Measurements from ENCODE around the gene GTF2A2. TPM values are rescaled to one million over a fixed set of nuclear protein-coding genes. Genes with fewer than 3 reads are reported as not detected.

Gene GTF2A2
- total and polyA plus RNA-seq, 5 donors from 2014 or later, result 61.5 to 174 (median 133) TPM

- no peaks in the 10 kb centered on the region for H3K27me3 Mint-ChIP-seq
- no peaks in the 10 kb centered on the region for H3K9me3 Mint-ChIP-seq
- DNase-seq (no peak), ATAC-seq (ENCODE audit: low read depth in 2 of 2) (no peak)
- Histone ChIP-seq H3K27ac (ENCODE audit: insufficient read depth, low read length, poor library complexity, severe bottlenecking) (no peak overlapping the region), H3K36me3 (ENCODE audit: control insufficient read depth, insufficient read depth, low read length) (no peaks in the 10 kb centered on the region), H3K27me3 (ENCODE audit: control insufficient read depth, insufficient read depth, low read length) (peaks cover 3% of the 10 kb centered on the region), H3K9me3 (ENCODE audit: control insufficient read depth in 2 of 2, low read length in 2 of 2) (no peaks in the 10 kb centered on the region), H3K4me1 (ENCODE audit: control insufficient read depth, insufficient read depth, low read length, poor library complexity, severe bottlenecking) (peaks cover 3% of the 10 kb centered on the region), H3K4me3 (ENCODE audit: low read depth, low read length) (no peak overlapping the region)
- no peak overlapping the region for H3K4me3 Mint-ChIP-seq
- H3K36me3 Mint-ChIP-seq, result no peaks in the 10 kb centered on the region
- no peak overlapping the region for H3K27ac Mint-ChIP-seq
- peaks cover 9 to 11% (median 10%) of the 10 kb centered on the region in 4 donors for H3K4me1 Mint-ChIP-seq
These were observed 37.5 kb upstream of the GTF2A2 start for GRCh38 chr15:59694779-59695178.

GRCh38 chr15:59691194-59691805, 34.0 kb upstream of the GTF2A2 start:
- no peak overlapping the region for H3K27ac ChIP-seq (ENCODE audit: insufficient read depth, low read length, poor library complexity, severe bottlenecking)
- Mint-ChIP-seq H3K36me3 (peaks cover 3% of the 10 kb centered on the region), H3K4me1 (peaks cover 16 to 35% (median 24%) of the 10 kb centered on the region in 4 donors), H3K9me3 (no peaks in the 10 kb centered on the region), H3K27ac (peak overlapping the region in 2 of 3 donors; percentile 48 to 84), H3K4me3 (peak overlapping the region; percentile 78 to 93 (median 80)), H3K27me3 (no peaks in the 10 kb centered on the region)
- peaks cover 3% of the 10 kb centered on the region for H3K36me3 ChIP-seq (ENCODE audit: control insufficient read depth, insufficient read depth, low read length)
- no peak overlapping the region for H3K4me3 ChIP-seq (ENCODE audit: low read depth, low read length)
- peak; percentile 26 to 73 (median 52) for DNase-seq
- no peaks in the 10 kb centered on the region for H3K9me3 ChIP-seq (ENCODE audit: control insufficient read depth in 2 of 2, low read length in 2 of 2)
- ATAC-seq (ENCODE audit: low read depth in 2 of 2), result no peak
- H3K27me3 ChIP-seq (ENCODE audit: control insufficient read depth, insufficient read depth, low read length), result no peaks in the 10 kb centered on the region
- H3K4me1 ChIP-seq (ENCODE audit: control insufficient read depth, insufficient read depth, low read length, poor library complexity, severe bottlenecking), result peaks cover 23% of the 10 kb centered on the region

DNA sequence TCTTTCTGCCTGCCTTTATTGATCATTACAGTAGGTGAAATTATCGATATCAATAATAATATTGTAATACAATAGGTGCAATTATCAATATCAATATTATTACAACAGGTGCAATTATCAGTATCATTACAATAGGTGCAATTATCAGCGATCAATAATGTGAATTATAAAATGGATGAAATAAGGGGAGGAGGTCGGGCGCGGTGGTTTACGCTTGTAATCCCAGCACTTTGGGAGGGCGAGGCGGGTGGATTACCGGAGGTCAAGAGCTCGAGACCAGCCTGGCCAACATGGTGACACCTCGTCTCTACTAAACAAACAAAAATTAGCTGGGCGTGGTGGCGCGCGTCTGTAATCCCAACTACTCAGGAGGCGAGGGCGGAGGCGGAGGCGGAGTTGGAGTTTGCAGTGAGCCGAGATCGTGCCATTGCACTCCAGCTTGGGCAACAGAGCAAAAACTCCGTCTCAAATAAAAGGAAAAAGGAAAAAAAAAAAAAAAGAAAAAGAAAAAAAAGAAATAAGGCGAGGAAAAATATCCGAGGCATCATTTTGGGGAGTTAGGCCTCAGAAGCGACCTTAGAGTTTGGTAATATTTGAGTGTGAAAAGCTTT, 32.4 kb upstream of the GTF2A2 start:
- H3K4me1 Mint-ChIP-seq, result peaks cover 13 to 50% (median 35%) of the 10 kb centered on the region in 4 donors
- DNase-seq, result peak; percentile 49 to 82 (median 53)
- H3K4me3 ChIP-seq (ENCODE audit: low read depth, low read length), result peak overlapping the region; percentile 97
- peak overlapping the region; percentile 96 to 100 (median 98) for H3K4me3 Mint-ChIP-seq
- peak overlapping the region; percentile 97 to 99 (median 97) for H3K27ac Mint-ChIP-seq
- no peaks in the 10 kb centered on the region for H3K9me3 Mint-ChIP-seq
- H3K9me3 ChIP-seq (ENCODE audit: control insufficient read depth in 2 of 2, low read length in 2 of 2), result no peaks in the 10 kb centered on the region
- H3K4me1 ChIP-seq (ENCODE audit: control insufficient read depth, insufficient read depth, low read length, poor library complexity, severe bottlenecking), result peaks cover 39% of the 10 kb centered on the region
- peak overlapping the region; percentile 100 for H3K27ac ChIP-seq (ENCODE audit: insufficient read depth, low read length, poor library complexity, severe bottlenecking)
- H3K36me3 ChIP-seq (ENCODE audit: control insufficient read depth, insufficient read depth, low read length), result peaks cover 6% of the 10 kb centered on the region
- H3K27me3 ChIP-seq (ENCODE audit: control insufficient read depth, insufficient read depth, low read length), result no peaks in the 10 kb centered on the region
- peaks cover 3% of the 10 kb centered on the region for H3K36me3 Mint-ChIP-seq
- ATAC-seq (ENCODE audit: low read depth in 2 of 2), result no peak
- H3K27me3 Mint-ChIP-seq, result no peaks in the 10 kb centered on the region

DNA sequence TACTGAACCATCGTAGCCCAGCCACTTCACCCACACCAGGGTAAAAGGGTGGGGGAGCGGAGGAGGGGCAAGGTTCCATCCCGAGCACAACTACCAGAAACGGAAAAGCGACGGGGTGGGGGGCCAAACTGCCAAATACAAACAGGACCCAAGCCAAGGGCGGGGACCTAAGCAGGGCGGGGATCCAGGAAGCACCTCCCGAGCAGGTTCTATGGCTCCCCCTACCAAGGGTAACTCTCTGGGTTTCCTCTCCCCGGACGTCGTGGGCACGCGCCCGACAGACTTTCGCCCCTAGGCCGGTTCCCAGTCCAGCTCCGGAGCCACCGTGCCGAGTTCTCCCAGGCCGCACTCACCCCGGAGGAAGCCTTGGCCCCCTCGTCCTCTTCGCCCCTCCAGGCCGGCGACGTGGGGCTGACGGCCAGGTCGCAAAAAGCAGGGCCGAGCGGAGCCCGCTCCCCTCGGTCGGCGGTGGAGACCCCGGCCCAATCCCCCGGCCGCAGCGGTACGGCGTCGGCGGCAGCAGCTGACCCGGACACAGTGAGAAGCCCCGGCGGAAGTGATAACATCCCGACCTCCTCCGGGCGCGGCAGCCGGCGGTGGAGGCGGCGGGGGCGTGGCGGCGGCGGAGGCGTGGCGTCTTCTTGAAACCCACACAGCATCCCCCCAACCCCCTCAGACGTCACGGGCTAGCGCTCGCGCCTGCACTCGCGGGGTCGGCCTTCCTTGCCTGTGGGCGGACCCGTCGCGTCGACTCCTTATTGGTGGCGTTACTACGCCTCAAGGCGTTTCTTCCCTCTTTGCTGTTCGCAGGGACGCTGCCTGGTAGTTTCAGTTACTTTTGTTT, 31.7 kb upstream of the GTF2A2 start, which contains the start of gene BNIP2:
BNIP2 (minus strand) TSS at position 539 of the 844 bp plus-strand sequence. CDS start 6,863 bp downstream, outside the sequence.
- peak within 1 kb of the TSS; percentile 96 to 100 (median 98) for H3K4me3 Mint-ChIP-seq
- peaks cover 15 to 58% (median 39%) of the 10 kb centered on the region in 4 donors for H3K4me1 Mint-ChIP-seq
- H3K9me3 Mint-ChIP-seq, result no peaks in the 10 kb centered on the region
- H3K36me3 Mint-ChIP-seq, result peaks cover 3% of the 10 kb centered on the region
- H3K27ac Mint-ChIP-seq, result peak within 1 kb of the TSS; percentile 97 to 99 (median 97)
- H3K36me3 ChIP-seq (ENCODE audit: control insufficient read depth, insufficient read depth, low read length), result peaks cover 6% of the 10 kb centered on the region
- H3K4me1 ChIP-seq (ENCODE audit: control insufficient read depth, insufficient read depth, low read length, poor library complexity, severe bottlenecking), result peaks cover 43% of the 10 kb centered on the region
- H3K27me3 Mint-ChIP-seq, result no peaks in the 10 kb centered on the region
- peak; percentile 99 to 100 (median 100) for DNase-seq
- no peaks in the 10 kb centered on the region for H3K9me3 ChIP-seq (ENCODE audit: control insufficient read depth in 2 of 2, low read length in 2 of 2)
- peak within 1 kb of the TSS; percentile 100 for H3K27ac ChIP-seq (ENCODE audit: insufficient read depth, low read length, poor library complexity, severe bottlenecking)
- H3K27me3 ChIP-seq (ENCODE audit: control insufficient read depth, insufficient read depth, low read length), result no peaks in the 10 kb centered on the region
- peak within 1 kb of the TSS; percentile 98 for H3K4me3 ChIP-seq (ENCODE audit: low read depth, low read length)
- peak; percentile 91 to 94 for ATAC-seq (ENCODE audit: low read depth in 2 of 2)

GRCh38 chr15:59688423-59688781, 31.1 kb upstream of the GTF2A2 start:
- peaks cover 43% of the 10 kb centered on the region for H3K4me1 ChIP-seq (ENCODE audit: control insufficient read depth, insufficient read depth, low read length, poor library complexity, severe bottlenecking)
- H3K9me3 Mint-ChIP-seq, result no peaks in the 10 kb centered on the region
- peaks cover 8% of the 10 kb centered on the region for H3K36me3 ChIP-seq (ENCODE audit: control insufficient read depth, insufficient read depth, low read length)
- DNase-seq (peak; percentile 29 to 80 (median 58)), ATAC-seq (ENCODE audit: low read depth in 2 of 2) (no peak)
- H3K9me3 ChIP-seq (ENCODE audit: control insufficient read depth in 2 of 2, low read length in 2 of 2), result no peaks in the 10 kb centered on the region
- peak overlapping the region; percentile 100 for H3K27ac ChIP-seq (ENCODE audit: insufficient read depth, low read length, poor library complexity, severe bottlenecking)
- H3K36me3 Mint-ChIP-seq, result peaks cover 3% of the 10 kb centered on the region
- H3K4me3 Mint-ChIP-seq, result peak overlapping the region; percentile 96 to 100 (median 98)
- no peaks in the 10 kb centered on the region for H3K27me3 Mint-ChIP-seq
- no peaks in the 10 kb centered on the region for H3K27me3 ChIP-seq (ENCODE audit: control insufficient read depth, insufficient read depth, low read length)
- peaks cover 16 to 60% (median 42%) of the 10 kb centered on the region in 4 donors for H3K4me1 Mint-ChIP-seq
- peak overlapping the region; percentile 98 for H3K4me3 ChIP-seq (ENCODE audit: low read depth, low read length)
- peak overlapping the region; percentile 97 to 99 (median 97) for H3K27ac Mint-ChIP-seq

DNA sequence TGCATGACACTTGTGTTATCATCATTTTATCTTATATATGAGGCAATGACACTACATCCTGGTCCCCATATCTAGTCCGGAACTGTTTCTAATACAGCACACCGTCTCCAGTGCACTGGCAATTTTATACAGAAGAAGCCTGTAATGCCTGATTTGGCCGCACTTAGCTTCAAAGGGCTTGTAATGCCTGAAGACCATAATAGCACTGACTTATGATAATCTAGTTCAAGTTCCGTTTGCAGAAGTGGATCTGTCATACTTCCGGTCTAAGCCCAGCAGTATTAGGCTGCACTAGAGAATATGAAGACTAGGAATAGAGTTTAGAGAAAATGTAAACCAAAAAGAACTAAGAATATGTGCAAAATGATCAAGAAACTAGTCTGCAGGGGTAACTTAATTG, 30.5 kb upstream of the GTF2A2 start:
- Mint-ChIP-seq H3K27me3 (no peaks in the 10 kb centered on the region), H3K27ac (peak overlapping the region; percentile 97 to 99 (median 97)), H3K9me3 (no peaks in the 10 kb centered on the region), H3K36me3 (peaks cover 8% of the 10 kb centered on the region), H3K4me3 (peak overlapping the region; percentile 96 to 100 (median 98)), H3K4me1 (peaks cover 21 to 66% (median 47%) of the 10 kb centered on the region in 4 donors)
- H3K27me3 ChIP-seq (ENCODE audit: control insufficient read depth, insufficient read depth, low read length), result no peaks in the 10 kb centered on the region
- DNase-seq, result peak; percentile 24 to 80 (median 27)
- peaks cover 43% of the 10 kb centered on the region for H3K4me1 ChIP-seq (ENCODE audit: control insufficient read depth, insufficient read depth, low read length, poor library complexity, severe bottlenecking)
- peaks cover 12% of the 10 kb centered on the region for H3K36me3 ChIP-seq (ENCODE audit: control insufficient read depth, insufficient read depth, low read length)
- H3K4me3 ChIP-seq (ENCODE audit: low read depth, low read length), result peak overlapping the region; percentile 98
- no peaks in the 10 kb centered on the region for H3K9me3 ChIP-seq (ENCODE audit: control insufficient read depth in 2 of 2, low read length in 2 of 2)
- peak; percentile 30 to 34 for ATAC-seq (ENCODE audit: low read depth in 2 of 2)
- peak overlapping the region; percentile 100 for H3K27ac ChIP-seq (ENCODE audit: insufficient read depth, low read length, poor library complexity, severe bottlenecking)

- Histone ChIP-seq H3K4me3 (ENCODE audit: low read depth, low read length) (peak overlapping the region; percentile 52), H3K27me3 (ENCODE audit: control insufficient read depth, insufficient read depth, low read length) (no peaks in the 10 kb centered on the region), H3K36me3 (ENCODE audit: control insufficient read depth, insufficient read depth, low read length) (peaks cover 20% of the 10 kb centered on the region), H3K4me1 (ENCODE audit: control insufficient read depth, insufficient read depth, low read length, poor library complexity, severe bottlenecking) (peaks cover 43% of the 10 kb centered on the region), H3K9me3 (ENCODE audit: control insufficient read depth in 2 of 2, low read length in 2 of 2) (no peaks in the 10 kb centered on the region), H3K27ac (ENCODE audit: insufficient read depth, low read length, poor library complexity, severe bottlenecking) (no peak overlapping the region)
- Mint-ChIP-seq H3K9me3 (no peaks in the 10 kb centered on the region), H3K36me3 (peaks cover 13% of the 10 kb centered on the region), H3K4me3 (peak overlapping the region; percentile 22 to 67 (median 52)), H3K27me3 (no peaks in the 10 kb centered on the region), H3K27ac (peak overlapping the region in 2 of 3 donors; percentile 20 to 91), H3K4me1 (peaks cover 25 to 66% (median 49%) of the 10 kb centered on the region in 4 donors)
- ATAC-seq (ENCODE audit: low read depth in 2 of 2), result no peak
- peak in 1 of 3 donors; percentile 7 for DNase-seq
These were observed 29.1 kb upstream of the GTF2A2 start for GRCh38 chr15:59686389-59686788.
